ENCODE measurements around the gene ACBD7. TPM values are rescaled to one million over a fixed set of nuclear protein-coding genes. Genes with fewer than 3 reads are reported as not detected.

Gene ACBD7
- total RNA-seq, 4 donors from 2014 or later, result not detected

DNA sequence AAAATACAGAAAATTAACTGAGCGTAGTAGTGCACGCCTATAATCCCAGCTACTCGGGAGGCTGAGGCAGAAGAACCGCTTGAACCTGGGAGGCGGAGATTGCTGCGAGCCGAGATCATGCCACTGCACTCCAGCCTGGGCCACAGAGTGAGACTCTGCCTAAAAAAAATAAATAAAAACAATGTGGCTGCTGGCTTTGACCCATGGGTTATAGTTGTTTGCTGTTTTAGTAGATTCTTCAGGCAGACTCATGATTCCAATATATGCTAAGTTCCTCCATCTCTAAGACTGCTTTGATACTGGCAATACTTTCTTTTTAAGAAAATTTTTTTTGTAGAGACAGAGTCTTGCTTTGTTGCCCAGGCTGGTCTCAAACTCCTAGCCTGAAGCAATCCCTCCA is 36.5 kb downstream of the ACBD7 start:
- Histone ChIP-seq H3K27me3 (no peaks in the 10 kb centered on the region), H3K4me1 (no peaks in the 10 kb centered on the region), H3K36me3 (no peaks in the 10 kb centered on the region), H3K9me3 (no peaks in the 10 kb centered on the region), H3K27ac (no peak overlapping the region), H3K4me3 (no peak overlapping the region)
- DNase-seq (ENCODE audit: low spot score in 2 of 2), result no peak
- TF ChIP-seq CTCF (IDR thresholded peaks at IDR 0.05) (no peak), EP300 (IDR thresholded peaks at IDR 0.05) (no peak), POLR2AphosphoS5 (IDR thresholded peaks at IDR 0.05) (no peak), POLR2A (IDR thresholded peaks at IDR 0.05) (no peak)
- 90% methylated on average over 7 of the region's 7 CpGs for WGBS

DNA sequence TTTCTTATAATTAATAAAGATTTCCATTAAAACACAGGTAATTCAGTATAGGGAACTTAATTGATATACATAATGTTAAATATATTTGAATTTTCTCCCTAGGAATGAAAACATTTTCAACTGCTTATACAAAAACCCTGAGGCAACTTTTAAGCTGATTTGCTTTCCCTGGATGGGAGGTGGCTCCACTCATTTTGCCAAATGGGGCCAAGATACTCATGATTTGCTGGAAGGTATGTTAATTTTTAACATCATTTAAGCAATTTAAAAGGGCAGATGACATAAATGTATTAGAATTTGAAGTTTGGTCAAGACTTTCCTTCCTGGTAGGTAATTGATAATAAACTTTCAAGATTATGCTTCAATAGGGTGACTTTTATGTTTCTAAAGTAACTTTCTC is 39.0 kb downstream of the ACBD7 start:
- Histone ChIP-seq H3K27ac (no peak overlapping the region), H3K4me1 (no peaks in the 10 kb centered on the region), H3K9me3 (no peaks in the 10 kb centered on the region), H3K27me3 (no peaks in the 10 kb centered on the region), H3K36me3 (no peaks in the 10 kb centered on the region), H3K4me3 (no peak overlapping the region)
- no peak for TF ChIP-seq CTCF (IDR thresholded peaks at IDR 0.05)
- no peak for DNase-seq (ENCODE audit: low spot score in 2 of 2)

- WGBS, result 58% methylated on average over 5 of the region's 5 CpGs
Observed at GRCh38 chr10:15046626-15047025, 42.0 kb downstream of the ACBD7 start.

GRCh38 chr10:15045380-15045779 is 43.2 kb downstream of the ACBD7 start:
- no peak overlapping the region for H3K27ac ChIP-seq
- WGBS, result 100% methylated on average over 1 of the region's 1 CpG
- no peak for TF ChIP-seq EP300 (IDR thresholded peaks at IDR 0.05)
- TF ChIP-seq POLR2AphosphoS5 (IDR thresholded peaks at IDR 0.05), result no peak
- no peak for TF ChIP-seq POLR2A (IDR thresholded peaks at IDR 0.05)
- TF ChIP-seq CTCF (IDR thresholded peaks at IDR 0.05), result no peak
- no peak overlapping the region for H3K4me3 ChIP-seq
- H3K27me3 ChIP-seq, result no peaks in the 10 kb centered on the region
- H3K9me3 ChIP-seq, result no peaks in the 10 kb centered on the region
- H3K36me3 ChIP-seq, result no peaks in the 10 kb centered on the region
- DNase-seq (ENCODE audit: low spot score in 2 of 2), result no peak
- no peaks in the 10 kb centered on the region for H3K4me1 ChIP-seq

More at GRCh38 chr10:15046626-15047025, 42.0 kb downstream of the ACBD7 start:
- Histone ChIP-seq H3K4me3 (no peak overlapping the region), H3K27me3 (no peaks in the 10 kb centered on the region), H3K36me3 (no peaks in the 10 kb centered on the region), H3K4me1 (no peaks in the 10 kb centered on the region), H3K27ac (no peak overlapping the region), H3K9me3 (no peaks in the 10 kb centered on the region)
- DNase-seq (ENCODE audit: low spot score in 2 of 2), result no peak
- TF ChIP-seq POLR2A (IDR thresholded peaks at IDR 0.05), result no peak
- TF ChIP-seq CTCF (IDR thresholded peaks at IDR 0.05), result no peak
- TF ChIP-seq POLR2AphosphoS5 (IDR thresholded peaks at IDR 0.05), result no peak
- no peak for TF ChIP-seq EP300 (IDR thresholded peaks at IDR 0.05)

GRCh38 chr10:15043674-15044073 is 44.9 kb downstream of the ACBD7 start, which contains the start of gene OLAH:
Gene OLAH, plus strand, starts transcription at chr10:15043943. Its CDS starts 3,346 bp downstream, at chr10:15047289.
- Histone ChIP-seq H3K27ac (no peak within 1 kb of the TSS), H3K4me1 (no peaks in the 10 kb centered on the region), H3K36me3 (no peaks in the 10 kb centered on the region)

More at GRCh38 chr10:15043674-15044073, 44.9 kb downstream of the ACBD7 start, which contains the start of gene OLAH:
- TF ChIP-seq EP300 (IDR thresholded peaks at IDR 0.05) (no peak), POLR2AphosphoS5 (IDR thresholded peaks at IDR 0.05) (no peak), POLR2A (IDR thresholded peaks at IDR 0.05) (no peak), CTCF (IDR thresholded peaks at IDR 0.05) (no peak)
- Histone ChIP-seq H3K4me3 (no peak within 1 kb of the TSS), H3K9me3 (no peaks in the 10 kb centered on the region), H3K27me3 (no peaks in the 10 kb centered on the region)
- no peak for DNase-seq (ENCODE audit: low spot score in 2 of 2)
- WGBS, result 94% methylated on average over 1 of the region's 1 CpG

Measured in suprapubic skin (tissue), 4 donors.